RWPE1 (cell line): Measurements from ENCODE around the gene SIX5.

Experiments
- CTCF ChIA-PET: fragments of 350-600 bp; sonication (Branson Sonifier 250); formaldehyde crosslinking; extraction: SDS; loops from one replicate; lab custom pipeline; 2021; lab: Yijun Ruan, JAX
- POLR2A ChIA-PET: fragments of 400-600 bp; formaldehyde crosslinking; extraction: SDS; loops from one replicate; lab custom pipeline; 2020; ENCODE audit warnings: antibody characterized with exemption; ENCODE audit not compliant: low non-redundant PET; lab: Yijun Ruan, JAX
- DNase-seq: peaks from one replicate; pipeline ENCODE4 v3.0.0; 2012; ENCODE audit warnings: low spot score
- H3K27ac ChIP-seq: fragments of 450-650 bp; 2 replicates; pipeline ENCODE4 v1.5.1; 2017
- TF ChIP-seq, protein P1 (sequence below): fragments of 450-650 bp; conservative IDR thresholded peaks from 2 replicates; pipeline ENCODE4 v1.5.1; 2017; ENCODE audit warnings: low read depth, mild to moderate bottlenecking

SIX5 gene

GRCh38 chr19:45772912-45773311 lies 3.9 kb upstream of the SIX5 start:
- peak overlapping the region; percentile 98 for H3K27ac ChIP-seq
- CTCF ChIA-PET = interaction anchor here (0.7 to 1.4 kb wide), 3 partner anchors 9 to 28 kb away, joined by 3 to 5 read pairs (median 4); no protein-coding TSS in a partner anchor
- POLR2A ChIA-PET = interaction anchor here (0.6 kb wide), 1 partner anchor 83 kb away, joined by 4 read pairs; no protein-coding TSS in a partner anchor
- no peak for DNase-seq
- TF ChIP-seq, protein P1, sequence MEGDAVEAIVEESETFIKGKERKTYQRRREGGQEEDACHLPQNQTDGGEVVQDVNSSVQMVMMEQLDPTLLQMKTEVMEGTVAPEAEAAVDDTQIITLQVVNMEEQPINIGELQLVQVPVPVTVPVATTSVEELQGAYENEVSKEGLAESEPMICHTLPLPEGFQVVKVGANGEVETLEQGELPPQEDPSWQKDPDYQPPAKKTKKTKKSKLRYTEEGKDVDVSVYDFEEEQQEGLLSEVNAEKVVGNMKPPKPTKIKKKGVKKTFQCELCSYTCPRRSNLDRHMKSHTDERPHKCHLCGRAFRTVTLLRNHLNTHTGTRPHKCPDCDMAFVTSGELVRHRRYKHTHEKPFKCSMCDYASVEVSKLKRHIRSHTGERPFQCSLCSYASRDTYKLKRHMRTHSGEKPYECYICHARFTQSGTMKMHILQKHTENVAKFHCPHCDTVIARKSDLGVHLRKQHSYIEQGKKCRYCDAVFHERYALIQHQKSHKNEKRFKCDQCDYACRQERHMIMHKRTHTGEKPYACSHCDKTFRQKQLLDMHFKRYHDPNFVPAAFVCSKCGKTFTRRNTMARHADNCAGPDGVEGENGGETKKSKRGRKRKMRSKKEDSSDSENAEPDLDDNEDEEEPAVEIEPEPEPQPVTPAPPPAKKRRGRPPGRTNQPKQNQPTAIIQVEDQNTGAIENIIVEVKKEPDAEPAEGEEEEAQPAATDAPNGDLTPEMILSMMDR = no peak

- no peak for DNase-seq
- ChIA-PET POLR2A (interaction anchor here (0.6 kb wide), 1 partner anchor 82 kb away, joined by 4 read pairs; no protein-coding TSS in a partner anchor), CTCF (interaction anchor here (0.6 to 1.4 kb wide), 4 partner anchors 9 to 53 kb away, joined by 3 to 5 read pairs (median 4); no protein-coding TSS in a partner anchor)
- H3K27ac ChIP-seq = peak overlapping the region; percentile 98
- TF ChIP-seq, protein P1 = no peak
Measured at GRCh38 chr19:45772130-45772840, 3.2 kb upstream of the SIX5 start.

GRCh38 chr19:45771311-45771933 lies 2.4 kb upstream of the SIX5 start:
- no peak for DNase-seq

DNA sequence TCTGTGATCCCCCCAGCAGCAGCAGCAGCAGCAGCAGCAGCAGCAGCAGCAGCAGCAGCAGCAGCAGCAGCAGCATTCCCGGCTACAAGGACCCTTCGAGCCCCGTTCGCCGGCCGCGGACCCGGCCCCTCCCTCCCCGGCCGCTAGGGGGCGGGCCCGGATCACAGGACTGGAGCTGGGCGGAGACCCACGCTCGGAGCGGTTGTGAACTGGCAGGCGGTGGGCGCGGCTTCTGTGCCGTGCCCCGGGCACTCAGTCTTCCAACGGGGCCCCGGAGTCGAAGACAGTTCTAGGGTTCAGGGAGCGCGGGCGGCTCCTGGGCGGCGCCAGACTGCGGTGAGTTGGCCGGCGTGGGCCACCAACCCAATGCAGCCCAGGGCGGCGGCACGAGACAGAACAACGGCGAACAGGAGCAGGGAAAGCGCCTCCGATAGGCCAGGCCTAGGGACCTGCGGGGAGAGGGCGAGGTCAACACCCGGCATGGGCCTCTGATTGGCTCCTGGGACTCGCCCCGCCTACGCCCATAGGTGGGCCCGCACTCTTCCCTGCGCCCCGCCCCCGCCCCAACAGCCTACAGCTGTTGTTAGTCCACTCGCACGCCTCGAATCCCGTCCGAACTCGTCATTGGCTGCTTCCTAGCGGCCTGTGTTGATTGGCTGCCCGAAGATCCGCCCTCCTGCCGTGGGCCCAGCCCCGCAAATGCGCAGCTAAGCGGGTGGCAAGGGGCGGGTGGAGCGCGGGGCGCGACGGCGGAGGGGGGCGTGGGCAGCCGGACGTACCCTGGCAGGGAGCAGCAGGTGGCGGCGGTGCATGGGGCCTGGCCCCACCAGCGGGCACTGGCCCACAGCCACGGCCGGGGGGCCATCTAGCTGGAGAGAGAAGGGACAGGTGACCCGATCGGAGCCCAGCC lies 1.4 kb upstream of the SIX5 start:
- peak; percentile 95 for DNase-seq
- ChIA-PET CTCF (interaction anchor here (0.6 to 2.9 kb wide), 17 partner anchors 9 to 1570 kb away, joined by 3 to 41 read pairs (median 4); partner anchors contain the start of genes DMPK and DMWD), POLR2A (interaction anchor here (0.6 to 1.9 kb wide), 3 partner anchors 8 to 23 kb away, joined by 3 to 27 read pairs (median 4); partner anchors contain the start of gene DMPK)
- TF ChIP-seq, protein P1 = peak; percentile 84
- H3K27ac ChIP-seq = peak overlapping the region; percentile 98

More at GRCh38 chr19:45771311-45771933, 2.4 kb upstream of the SIX5 start:
- H3K27ac ChIP-seq = peak overlapping the region; percentile 98
- ChIA-PET POLR2A (no interaction called here), CTCF (interaction anchor here (1.1 to 2.9 kb wide), 3 partner anchors 9 to 28 kb away, joined by 3 to 41 read pairs (median 4); no protein-coding TSS in a partner anchor)
- TF ChIP-seq, protein P1 = no peak

DNA sequence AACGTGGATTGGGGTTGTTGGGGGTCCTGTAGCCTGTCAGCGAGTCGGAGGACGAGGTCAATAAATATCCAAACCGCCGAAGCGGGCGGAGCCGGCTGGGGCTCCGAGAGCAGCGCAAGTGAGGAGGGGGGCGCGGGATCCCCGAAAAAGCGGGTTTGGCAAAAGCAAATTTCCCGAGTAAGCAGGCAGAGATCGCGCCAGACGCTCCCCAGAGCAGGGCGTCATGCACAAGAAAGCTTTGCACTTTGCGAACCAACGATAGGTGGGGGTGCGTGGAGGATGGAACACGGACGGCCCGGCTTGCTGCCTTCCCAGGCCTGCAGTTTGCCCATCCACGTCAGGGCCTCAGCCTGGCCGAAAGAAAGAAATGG lies 754 bp upstream of the SIX5 start:
- DNase-seq = no peak
- TF ChIP-seq, protein P1 = no peak
- ChIA-PET POLR2A (interaction anchor here (0.6 to 1.9 kb wide), 4 partner anchors 12 to 146 kb away, joined by 4 to 27 read pairs (median 5); partner anchors contain the start of genes DMPK, QPCTL and SNRPD2), CTCF (interaction anchor here (0.6 to 2.9 kb wide), 14 partner anchors 9 to 1571 kb away, joined by 3 to 41 read pairs (median 4); partner anchors contain the start of genes DMPK and DMWD)
- peak overlapping the region; percentile 98 for H3K27ac ChIP-seq
